CD4-positive, alpha-beta T cell (primary cell): ENCODE measurements around the gene CCSER2. TPM values are rescaled to one million over a fixed set of nuclear protein-coding genes. Genes with fewer than 3 reads are reported as not detected.

Source experiments
- ATAC-seq: fragments of 200-7000 bp; cut with Tn5 transposase; one replicate; pipeline ENCODE4 v1.10.0; 2022; ENCODE audit warnings: mild to moderate bottlenecking; ENCODE audit not compliant: poor library complexity
- CTCF ChIA-PET: fragments of 350-600 bp; sonication (Branson Sonifier 250); formaldehyde crosslinking; loops from one replicate; lab custom pipeline; 2021; ENCODE audit warnings: antibody characterized with exemption, inconsistent platforms; lab: Charles Lee
- POLR2A ChIA-PET: fragments of 350-600 bp; sonication (Branson Sonifier 250); formaldehyde crosslinking; loops from one replicate; lab custom pipeline; 2021; ENCODE audit warnings: antibody characterized with exemption, inconsistent platforms; lab: Charles Lee
- DNase-seq, 14 experiments: peaks; one replicate each; pipeline ENCODE4 v3.0.0-alpha.2; 2013 to 2020; ENCODE audit warnings: mixed read lengths in 2 of 14
- H3K27ac ChIP-seq, 2 donors: one replicate each; pipeline versions ENCODE4 v1.5.1 to v1.7.0; 2013; ENCODE audit warnings: low read length in 2 of 2, low read depth in 1 of 2, mild to moderate bottlenecking in 1 of 2
- H3K27me3 ChIP-seq, 2 experiments: 1 replicate in 1 of 2; 2 replicates in 1 of 2; pipeline versions ENCODE4 v1.6.1 to v1.7.0; 2013; ENCODE audit warnings: low read length in 2 of 2, control low read depth in 1 of 2, mild to moderate bottlenecking in 1 of 2, moderate library complexity in 1 of 2; ENCODE audit not compliant: insufficient read depth in 2 of 2, control insufficient read depth in 1 of 2
- H3K36me3 ChIP-seq: one replicate; pipeline ENCODE4 v1.6.1; 2013; ENCODE audit warnings: low read length, control low read depth; ENCODE audit not compliant: insufficient read depth
- H3K4me1 ChIP-seq: one replicate; pipeline ENCODE4 v1.6.1; 2013; ENCODE audit warnings: low read length, control low read depth; ENCODE audit not compliant: insufficient read depth
- H3K4me3 ChIP-seq: one replicate; pipeline ENCODE4 v1.5.1; 2013; ENCODE audit warnings: mild to moderate bottlenecking, low read length, moderate library complexity
- H3K9me3 ChIP-seq, 2 experiments: 1 replicate in 1 of 2; 2 replicates in 1 of 2; pipeline versions ENCODE4 v1.6.1 to v1.7.0; 2013; ENCODE audit warnings: low read length in 2 of 2, mild to moderate bottlenecking in 2 of 2, control low read depth in 1 of 2, moderate library complexity in 1 of 2; ENCODE audit not compliant: control insufficient read depth in 1 of 2, insufficient read depth in 1 of 2
- H3K27ac Mint-ChIP-seq: one replicate; pipeline ENCODE4 v1.8.0; 2020; ENCODE audit warnings: mixed read lengths
- H3K27me3 Mint-ChIP-seq: one replicate; pipeline ENCODE4 v1.8.0; 2021; ENCODE audit warnings: mixed read lengths
- H3K36me3 Mint-ChIP-seq: one replicate; pipeline ENCODE4 v1.8.0; 2021; ENCODE audit warnings: low read depth, mixed read lengths
- H3K4me1 Mint-ChIP-seq: one replicate; pipeline ENCODE4 v1.8.0; 2021; ENCODE audit warnings: low read depth, mixed read lengths
- H3K4me3 Mint-ChIP-seq: one replicate; pipeline ENCODE4 v1.8.0; 2020; ENCODE audit warnings: mild to moderate bottlenecking, mixed read lengths
- H3K9me3 Mint-ChIP-seq: one replicate; pipeline ENCODE4 v1.8.0; 2020; ENCODE audit warnings: mixed read lengths
- intact Hi-C, 2 experiments: fragments of 100-400 bp; cut with DNase I in 1 of 2; cut with micrococcal nuclease in 1 of 2; formaldehyde crosslinking; loops; one replicate each; pipeline versions ENCODE4 v1.15.1 to v1.9.0; 2023 to 2025; cut with DNase I, micrococcal nuclease
- total RNA-seq, 174 experiments: library from RNA in 2 of 174; stranded (reverse) in 2 of 174; gene quantifications; one replicate each; pipeline ENCODE4 v1.2.3 and lab custom pipeline; 2021 to 2026
- TF ChIP-seq, protein P1 (sequence below): fragments of 200-600 bp; IDR thresholded peaks from one replicate; pipeline ENCODE4 v1.8.0; 2022; ENCODE audit warnings: antibody characterized with exemption, mild to moderate bottlenecking

The CCSER2 gene
- total RNA-seq, 2 experiments from 2014 or later, result 134 to 148 TPM

- ATAC-seq (no peak), DNase-seq (no peak)
- H3K4me3 Mint-ChIP-seq, result no peak overlapping the region
- no peaks in the 10 kb centered on the region for H3K27me3 Mint-ChIP-seq
- H3K27ac Mint-ChIP-seq, result peak overlapping the region; percentile 24
- Histone ChIP-seq H3K36me3 (peaks cover 5% of the 10 kb centered on the region), H3K27ac (no peak overlapping the region), H3K27me3 (no peaks in the 10 kb centered on the region), H3K9me3 (no peaks in the 10 kb centered on the region), H3K4me1 (peaks cover 33% of the 10 kb centered on the region), H3K4me3 (no peak overlapping the region)
- H3K9me3 Mint-ChIP-seq, result no peaks in the 10 kb centered on the region
- ChIA-PET CTCF (interaction anchor here (1.3 kb wide), 1 partner anchor 21 kb away, joined by 5 read pairs; no protein-coding TSS in a partner anchor), POLR2A (no interaction called here)
- TF ChIP-seq, protein P1, sequence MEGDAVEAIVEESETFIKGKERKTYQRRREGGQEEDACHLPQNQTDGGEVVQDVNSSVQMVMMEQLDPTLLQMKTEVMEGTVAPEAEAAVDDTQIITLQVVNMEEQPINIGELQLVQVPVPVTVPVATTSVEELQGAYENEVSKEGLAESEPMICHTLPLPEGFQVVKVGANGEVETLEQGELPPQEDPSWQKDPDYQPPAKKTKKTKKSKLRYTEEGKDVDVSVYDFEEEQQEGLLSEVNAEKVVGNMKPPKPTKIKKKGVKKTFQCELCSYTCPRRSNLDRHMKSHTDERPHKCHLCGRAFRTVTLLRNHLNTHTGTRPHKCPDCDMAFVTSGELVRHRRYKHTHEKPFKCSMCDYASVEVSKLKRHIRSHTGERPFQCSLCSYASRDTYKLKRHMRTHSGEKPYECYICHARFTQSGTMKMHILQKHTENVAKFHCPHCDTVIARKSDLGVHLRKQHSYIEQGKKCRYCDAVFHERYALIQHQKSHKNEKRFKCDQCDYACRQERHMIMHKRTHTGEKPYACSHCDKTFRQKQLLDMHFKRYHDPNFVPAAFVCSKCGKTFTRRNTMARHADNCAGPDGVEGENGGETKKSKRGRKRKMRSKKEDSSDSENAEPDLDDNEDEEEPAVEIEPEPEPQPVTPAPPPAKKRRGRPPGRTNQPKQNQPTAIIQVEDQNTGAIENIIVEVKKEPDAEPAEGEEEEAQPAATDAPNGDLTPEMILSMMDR, result no peak
- H3K4me1 Mint-ChIP-seq, result peaks cover 89% of the 10 kb centered on the region
- no peaks in the 10 kb centered on the region for H3K36me3 Mint-ChIP-seq
- intact Hi-C loops, result loop anchor here in 1 of 2 experiments (5.0 kb wide), 1 partner anchor 87 kb away; no protein-coding TSS in a partner anchor
These were observed 26.2 kb downstream of the CCSER2 start for GRCh38 chr10:84354623-84355022.

GRCh38 chr10:84355106-84355505 is 26.7 kb downstream of the CCSER2 start:
- peak overlapping the region; percentile 24 for H3K27ac Mint-ChIP-seq
- intact Hi-C loops, result no loop called here
- H3K9me3 ChIP-seq, result no peaks in the 10 kb centered on the region
- DNase-seq (no peak), ATAC-seq (no peak)
- H3K4me1 Mint-ChIP-seq, result peaks cover 92% of the 10 kb centered on the region
- peaks cover 5% of the 10 kb centered on the region for H3K36me3 ChIP-seq
- POLR2A ChIA-PET, result no interaction called here
- peaks cover 33% of the 10 kb centered on the region for H3K4me1 ChIP-seq
- H3K9me3 Mint-ChIP-seq, result no peaks in the 10 kb centered on the region
- H3K27me3 ChIP-seq, result no peaks in the 10 kb centered on the region
- no peak overlapping the region for H3K4me3 Mint-ChIP-seq
- H3K36me3 Mint-ChIP-seq, result no peaks in the 10 kb centered on the region
- TF ChIP-seq, protein P1, result no peak
- no peak overlapping the region for H3K27ac ChIP-seq
- no peaks in the 10 kb centered on the region for H3K27me3 Mint-ChIP-seq
- H3K4me3 ChIP-seq, result no peak overlapping the region
- CTCF ChIA-PET, result no interaction called here

- H3K4me3 ChIP-seq, result no peak overlapping the region
- Mint-ChIP-seq H3K4me1 (peaks cover 95% of the 10 kb centered on the region), H3K36me3 (no peaks in the 10 kb centered on the region), H3K27me3 (no peaks in the 10 kb centered on the region), H3K4me3 (peak overlapping the region; percentile 17), H3K27ac (peak overlapping the region; percentile 71), H3K9me3 (no peaks in the 10 kb centered on the region)
- H3K36me3 ChIP-seq, result peaks cover 5% of the 10 kb centered on the region
- intact Hi-C loops, result no loop called here
- CTCF ChIA-PET, result interaction anchor here (1.2 kb wide), 1 partner anchor 92 kb away, joined by 4 read pairs; no protein-coding TSS in a partner anchor
- ATAC-seq, result peak; percentile 56
- H3K27me3 ChIP-seq, result no peaks in the 10 kb centered on the region
- peak in 4 of 14 experiments; percentile 26 to 47 (median 34) for DNase-seq
- no peak overlapping the region for H3K27ac ChIP-seq
- TF ChIP-seq, protein P1, result no peak
- no peaks in the 10 kb centered on the region for H3K9me3 ChIP-seq
- H3K4me1 ChIP-seq, result peaks cover 39% of the 10 kb centered on the region
- POLR2A ChIA-PET, result no interaction called here
These were observed 28.5 kb downstream of the CCSER2 start for GRCh38 chr10:84356928-84357327.
